ENCODE results near the gene TECTB.

Gene TECTB

GRCh38 chr10:112275512-112276245 is 7.5 kb upstream of the TECTB start:
- no peak for DNase-seq (ENCODE audit: low spot score)

GRCh38 chr10:112278871-112279270 is 4.3 kb upstream of the TECTB start:
- no peak for DNase-seq (ENCODE audit: low spot score)

- DNase-seq (ENCODE audit: low spot score), result no peak
Measured at GRCh38 chr10:112279433-112279832, 3.8 kb upstream of the TECTB start.

- peak; percentile 9 for DNase-seq (ENCODE audit: low spot score)
Measured at GRCh38 chr10:112280205-112280921, 2.8 kb upstream of the TECTB start.

GRCh38 chr10:112282086-112282485 is 1.1 kb upstream of the TECTB start:
- no peak for DNase-seq (ENCODE audit: low spot score)

- DNase-seq (ENCODE audit: low spot score), result no peak
Measured at GRCh38 chr10:112286837-112287818, 3.9 kb downstream of the TECTB start.

GRCh38 chr10:112287844-112288243 is 4.6 kb downstream of the TECTB start:
- no peak for DNase-seq (ENCODE audit: low spot score)

GRCh38 chr10:112288486-112288885 is 5.3 kb downstream of the TECTB start:
- no peak for DNase-seq (ENCODE audit: low spot score)

- DNase-seq (ENCODE audit: low spot score), result no peak
Measured at GRCh38 chr10:112289373-112290053, 6.3 kb downstream of the TECTB start.

- no peak for DNase-seq (ENCODE audit: low spot score)
Measured at GRCh38 chr10:112290054-112290373, 6.8 kb downstream of the TECTB start.

- DNase-seq (ENCODE audit: low spot score), result no peak
Measured at GRCh38 chr10:112294169-112294568, 11.0 kb downstream of the TECTB start.

- no peak for DNase-seq (ENCODE audit: low spot score)
Measured at GRCh38 chr10:112295853-112296830, 12.9 kb downstream of the TECTB start.

- DNase-seq (ENCODE audit: low spot score), result no peak
Measured at GRCh38 chr10:112296908-112297331, 13.7 kb downstream of the TECTB start.

- DNase-seq (ENCODE audit: low spot score), result peak; percentile 45
Measured at GRCh38 chr10:112298581-112298980, 15.4 kb downstream of the TECTB start.

- DNase-seq (ENCODE audit: low spot score), result no peak
Measured at GRCh38 chr10:112299456-112299855, 16.3 kb downstream of the TECTB start.

- no peak for DNase-seq (ENCODE audit: low spot score)
Measured at GRCh38 chr10:112302335-112302734, 19.1 kb downstream of the TECTB start.

- no peak for DNase-seq (ENCODE audit: low spot score)
Measured at GRCh38 chr10:112303528-112303927, 20.3 kb downstream of the TECTB start.

- DNase-seq (ENCODE audit: low spot score), result no peak
Measured at GRCh38 chr10:112304267-112304859, 21.2 kb downstream of the TECTB start.

- DNase-seq (ENCODE audit: low spot score), result peak; percentile 57
Measured at GRCh38 chr10:112307358-112308124, 24.3 kb downstream of the TECTB start.

GRCh38 chr10:112308125-112308502 is 24.9 kb downstream of the TECTB start:
- DNase-seq (ENCODE audit: low spot score), result no peak
